BE2C (cell line): ENCODE measurements around the gene KIF5A.

Source experiments
- DNase-seq: peaks from one replicate; pipeline ENCODE4 v3.0.0-alpha.2; 2020
- H3K27me3 ChIP-seq: fragments of 250-450 bp; sonication (Bioruptor Pico); 2 replicates; pipeline ENCODE4 v1.5.1; 2020; ENCODE audit warnings: mild to moderate bottlenecking
- H3K36me3 ChIP-seq: fragments of 250-450 bp; sonication (Bioruptor Pico); 2 replicates; pipeline ENCODE4 v1.5.1; 2020; ENCODE audit warnings: mild to moderate bottlenecking
- H3K4me1 ChIP-seq: fragments of 250-450 bp; sonication (Bioruptor Pico); 2 replicates; pipeline ENCODE4 v1.5.1; 2020
- H3K4me3 ChIP-seq: 2 replicates; pipeline ENCODE4 v1.5.1; 2011; ENCODE audit warnings: low read depth, low read length
- H3K9me3 ChIP-seq: fragments of 250-450 bp; sonication (Bioruptor Pico); 2 replicates; pipeline ENCODE4 v1.5.1; 2020
- TF ChIP-seq, protein P1 (sequence below): IDR thresholded peaks from 2 replicates; pipeline ENCODE4 v1.5.1; 2012; ENCODE audit warnings: mild to moderate bottlenecking, low read depth, low read length

Gene KIF5A

GRCh38 chr12:57604992-57605810, 55.4 kb downstream of the KIF5A start:
- H3K9me3 ChIP-seq = no peaks in the 10 kb centered on the region
- H3K4me1 ChIP-seq = peaks cover 7% of the 10 kb centered on the region
- TF ChIP-seq, protein P1, sequence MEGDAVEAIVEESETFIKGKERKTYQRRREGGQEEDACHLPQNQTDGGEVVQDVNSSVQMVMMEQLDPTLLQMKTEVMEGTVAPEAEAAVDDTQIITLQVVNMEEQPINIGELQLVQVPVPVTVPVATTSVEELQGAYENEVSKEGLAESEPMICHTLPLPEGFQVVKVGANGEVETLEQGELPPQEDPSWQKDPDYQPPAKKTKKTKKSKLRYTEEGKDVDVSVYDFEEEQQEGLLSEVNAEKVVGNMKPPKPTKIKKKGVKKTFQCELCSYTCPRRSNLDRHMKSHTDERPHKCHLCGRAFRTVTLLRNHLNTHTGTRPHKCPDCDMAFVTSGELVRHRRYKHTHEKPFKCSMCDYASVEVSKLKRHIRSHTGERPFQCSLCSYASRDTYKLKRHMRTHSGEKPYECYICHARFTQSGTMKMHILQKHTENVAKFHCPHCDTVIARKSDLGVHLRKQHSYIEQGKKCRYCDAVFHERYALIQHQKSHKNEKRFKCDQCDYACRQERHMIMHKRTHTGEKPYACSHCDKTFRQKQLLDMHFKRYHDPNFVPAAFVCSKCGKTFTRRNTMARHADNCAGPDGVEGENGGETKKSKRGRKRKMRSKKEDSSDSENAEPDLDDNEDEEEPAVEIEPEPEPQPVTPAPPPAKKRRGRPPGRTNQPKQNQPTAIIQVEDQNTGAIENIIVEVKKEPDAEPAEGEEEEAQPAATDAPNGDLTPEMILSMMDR = no peak
- no peaks in the 10 kb centered on the region for H3K27me3 ChIP-seq
- DNase-seq = peak; percentile 49
- peaks cover 7% of the 10 kb centered on the region; the same call in 1 of the 2 replicates for H3K36me3 ChIP-seq
- peak overlapping the region; percentile 92 for H3K4me3 ChIP-seq

DNA sequence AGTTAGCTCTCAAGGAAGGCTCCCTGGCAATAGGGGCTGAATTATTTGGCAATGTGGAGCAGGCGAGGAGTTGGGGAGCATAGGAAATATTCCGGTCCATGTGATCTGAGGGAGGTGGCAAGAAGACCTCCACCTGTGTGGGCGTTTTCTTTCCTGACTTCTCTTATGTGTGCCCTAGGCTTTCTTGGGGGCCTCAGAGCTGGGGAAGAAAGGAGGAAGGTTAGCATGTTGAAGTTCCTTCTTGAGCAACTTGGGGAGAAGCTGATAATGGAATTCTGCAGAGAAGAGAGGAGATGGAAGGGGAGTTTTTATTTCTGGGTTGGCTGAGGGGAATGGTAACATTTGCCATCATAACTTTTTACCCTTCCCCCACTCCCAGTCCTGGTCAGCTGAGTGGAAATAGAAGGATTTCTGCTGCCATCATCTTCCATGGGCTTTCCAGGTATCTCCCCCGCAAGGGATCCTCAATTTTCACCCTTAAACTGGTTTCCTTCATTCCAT, 56.0 kb downstream of the KIF5A start:
- no peak for DNase-seq
- no peaks in the 10 kb centered on the region for H3K27me3 ChIP-seq
- H3K36me3 ChIP-seq = peaks cover 7% of the 10 kb centered on the region; the same call in 1 of the 2 replicates
- TF ChIP-seq, protein P1 = no peak
- H3K4me3 ChIP-seq = peak overlapping the region; percentile 92
- no peaks in the 10 kb centered on the region for H3K9me3 ChIP-seq
- H3K4me1 ChIP-seq = peaks cover 12% of the 10 kb centered on the region

DNA sequence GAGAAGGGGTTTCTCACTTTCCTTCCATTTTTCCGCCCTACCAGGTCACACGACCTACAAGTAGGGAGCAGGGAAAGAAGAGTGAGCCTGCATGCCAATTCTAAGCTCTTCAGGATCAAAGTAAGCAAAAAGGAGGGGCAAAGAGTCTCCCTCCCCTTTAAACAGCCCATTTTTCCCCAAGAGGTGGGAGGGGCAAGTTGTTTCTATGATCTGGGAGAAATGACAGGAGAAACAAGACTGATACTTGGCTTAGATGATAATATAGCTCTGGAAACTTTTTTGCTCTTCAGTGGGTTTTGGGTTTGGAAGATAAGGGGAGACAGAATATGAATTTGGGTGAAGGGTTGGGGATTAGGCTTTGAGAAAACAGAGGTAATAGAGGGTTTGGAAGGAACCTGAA, 56.6 kb downstream of the KIF5A start:
- Histone ChIP-seq H3K27me3 (no peaks in the 10 kb centered on the region), H3K9me3 (no peaks in the 10 kb centered on the region), H3K4me1 (peaks cover 12% of the 10 kb centered on the region), H3K36me3 (peaks cover 7% of the 10 kb centered on the region; the same call in 1 of the 2 replicates), H3K4me3 (no peak overlapping the region)
- DNase-seq = no peak
- TF ChIP-seq, protein P1 = no peak

- Histone ChIP-seq H3K27me3 (no peaks in the 10 kb centered on the region), H3K36me3 (peaks cover 7% of the 10 kb centered on the region; the same call in 1 of the 2 replicates), H3K4me3 (no peak overlapping the region), H3K4me1 (peaks cover 12% of the 10 kb centered on the region), H3K9me3 (no peaks in the 10 kb centered on the region)
- TF ChIP-seq, protein P1 = no peak
- no peak for DNase-seq
These were observed 57.0 kb downstream of the KIF5A start for GRCh38 chr12:57606821-57607220.

DNA sequence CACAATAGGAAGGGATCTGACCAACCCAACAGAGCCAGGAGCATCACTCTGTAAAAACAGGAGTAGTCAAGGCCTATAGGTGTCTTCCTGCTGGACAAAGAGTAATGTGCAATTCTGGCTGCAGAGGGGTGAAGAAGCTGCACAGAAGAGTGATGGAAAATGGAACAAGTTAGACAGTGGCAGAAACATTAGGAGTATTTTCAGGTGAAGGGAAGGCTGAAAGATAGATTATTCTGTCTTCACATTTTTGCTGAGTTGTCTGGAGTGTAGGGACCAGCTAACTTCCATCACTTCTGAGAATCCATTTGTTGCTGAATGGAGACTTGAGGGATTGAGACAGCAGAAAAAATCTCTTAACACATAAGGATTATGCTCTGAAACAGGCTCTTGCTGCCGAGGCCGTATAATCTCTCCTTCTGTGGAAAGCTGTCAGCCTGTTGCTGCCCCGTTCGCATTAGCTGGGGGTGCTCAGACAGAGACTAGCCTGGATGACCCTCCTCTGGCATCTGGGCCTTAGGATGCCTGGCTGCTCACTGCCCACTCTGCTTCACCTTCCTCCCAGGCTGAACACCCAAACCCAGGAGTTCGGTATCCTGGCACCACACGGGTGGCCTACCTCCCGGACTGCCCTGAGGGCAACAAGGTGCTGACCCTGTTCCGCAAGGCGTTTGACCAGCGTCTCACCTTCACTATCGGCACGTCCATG, 58.3 kb downstream of the KIF5A start:
- TF ChIP-seq, protein P1 = no peak
- H3K4me1 ChIP-seq = peaks cover 14% of the 10 kb centered on the region
- H3K27me3 ChIP-seq = no peaks in the 10 kb centered on the region
- no peaks in the 10 kb centered on the region for H3K9me3 ChIP-seq
- peaks cover 7% of the 10 kb centered on the region; the same call in 1 of the 2 replicates for H3K36me3 ChIP-seq
- DNase-seq = no peak
- H3K4me3 ChIP-seq = no peak overlapping the region
